Colonic mucosa (tissue), 4 donors: ENCODE measurements around the gene GIT2. TPM values are rescaled to one million over a fixed set of nuclear protein-coding genes. Genes with fewer than 3 reads are reported as not detected.

Source experiments
- DNase-seq: peaks from one replicate; pipeline ENCODE4 v3.0.0-alpha.2; 2020
- H3K27ac ChIP-seq: fragments of 200-600 bp; one replicate; pipeline ENCODE4 v1.8.0; 2021
- H3K27me3 ChIP-seq: fragments of 200-600 bp; one replicate; pipeline ENCODE4 v1.8.0; 2021
- H3K36me3 ChIP-seq: fragments of 200-600 bp; one replicate; pipeline ENCODE4 v1.8.0; 2021
- H3K4me1 ChIP-seq: fragments of 200-600 bp; one replicate; pipeline ENCODE4 v1.8.0; 2021; ENCODE audit warnings: mild to moderate bottlenecking
- H3K4me3 ChIP-seq: fragments of 200-600 bp; one replicate; pipeline ENCODE4 v1.8.0; 2021
- H3K9ac ChIP-seq, 2 donors: one replicate each; pipeline ENCODE4 v1.7.0; 2013; ENCODE audit warnings: control low read depth in 2 of 2, low read depth in 2 of 2, low read length in 2 of 2
- H3K9me3 ChIP-seq: fragments of 200-600 bp; one replicate; pipeline ENCODE4 v1.8.0; 2021
- intact Hi-C: fragments of 100-400 bp; cut with DNase I; formaldehyde crosslinking; loops from one replicate; pipeline ENCODE4 v1.14.1; 2022
- total RNA-seq, 2 donors: library from RNA; stranded (reverse); fragmentation: NEBNext Ultra II Directional in 1 of 2; extraction: Animal tissue kit (Norgen Biotek cat#: 25700) in 1 of 2; gene quantifications; one replicate each; pipeline ENCODE4 v1.2.1, GENCODE V29; 2021
- TF ChIP-seq, protein P1 (sequence below): fragments of 200-600 bp; IDR thresholded peaks from one replicate; pipeline ENCODE4 v1.8.0; 2022; ENCODE audit warnings: antibody characterized with exemption, mild to moderate bottlenecking
- donor health status: healthy.
- donor health status: DM: no; HTN: no; CAD: no.
- donor health status: DM: no; HTN: no; CAD: no.

The GIT2 gene
- total RNA-seq, 2 donors from 2014 or later: 23.3 to 26.8 TPM

GRCh38 chr12:109998904-109999648 is 2.9 kb upstream of the GIT2 start, which contains the start of gene ANKRD13A:
Gene ANKRD13A (plus strand): TSS chr12:109999430. CDS start chr12:109999689, 259 bp downstream.
- DNase-seq: peak; percentile 90
- Histone ChIP-seq H3K27me3 (no peaks in the 10 kb centered on the region), H3K9me3 (no peaks in the 10 kb centered on the region), H3K9ac (peak within 1 kb of the TSS; percentile 88 to 89), H3K27ac (peak within 1 kb of the TSS; percentile 60), H3K4me3 (peak within 1 kb of the TSS; percentile 91), H3K36me3 (no peaks in the 10 kb centered on the region), H3K4me1 (peaks cover 19% of the 10 kb centered on the region)
- intact Hi-C loops: loop anchor here (10.0 kb wide), 1 partner anchor 64 kb away; no protein-coding TSS in a partner anchor
- TF ChIP-seq, protein P1, sequence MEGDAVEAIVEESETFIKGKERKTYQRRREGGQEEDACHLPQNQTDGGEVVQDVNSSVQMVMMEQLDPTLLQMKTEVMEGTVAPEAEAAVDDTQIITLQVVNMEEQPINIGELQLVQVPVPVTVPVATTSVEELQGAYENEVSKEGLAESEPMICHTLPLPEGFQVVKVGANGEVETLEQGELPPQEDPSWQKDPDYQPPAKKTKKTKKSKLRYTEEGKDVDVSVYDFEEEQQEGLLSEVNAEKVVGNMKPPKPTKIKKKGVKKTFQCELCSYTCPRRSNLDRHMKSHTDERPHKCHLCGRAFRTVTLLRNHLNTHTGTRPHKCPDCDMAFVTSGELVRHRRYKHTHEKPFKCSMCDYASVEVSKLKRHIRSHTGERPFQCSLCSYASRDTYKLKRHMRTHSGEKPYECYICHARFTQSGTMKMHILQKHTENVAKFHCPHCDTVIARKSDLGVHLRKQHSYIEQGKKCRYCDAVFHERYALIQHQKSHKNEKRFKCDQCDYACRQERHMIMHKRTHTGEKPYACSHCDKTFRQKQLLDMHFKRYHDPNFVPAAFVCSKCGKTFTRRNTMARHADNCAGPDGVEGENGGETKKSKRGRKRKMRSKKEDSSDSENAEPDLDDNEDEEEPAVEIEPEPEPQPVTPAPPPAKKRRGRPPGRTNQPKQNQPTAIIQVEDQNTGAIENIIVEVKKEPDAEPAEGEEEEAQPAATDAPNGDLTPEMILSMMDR: no peak

- H3K27ac ChIP-seq: peak overlapping the region; percentile 60
- H3K9me3 ChIP-seq: no peaks in the 10 kb centered on the region
- peak overlapping the region; percentile 91 for H3K4me3 ChIP-seq
- no peaks in the 10 kb centered on the region for H3K36me3 ChIP-seq
- peak overlapping the region in 1 of 2 donors; percentile 89 for H3K9ac ChIP-seq
- DNase-seq: no peak
- peaks cover 14% of the 10 kb centered on the region for H3K4me1 ChIP-seq
- intact Hi-C loops: loop anchor here (10.0 kb wide), 1 partner anchor 64 kb away; no protein-coding TSS in a partner anchor
- TF ChIP-seq, protein P1: no peak
- no peaks in the 10 kb centered on the region for H3K27me3 ChIP-seq
Measured at GRCh38 chr12:109998241-109998903, 2.2 kb upstream of the GIT2 start.

DNA sequence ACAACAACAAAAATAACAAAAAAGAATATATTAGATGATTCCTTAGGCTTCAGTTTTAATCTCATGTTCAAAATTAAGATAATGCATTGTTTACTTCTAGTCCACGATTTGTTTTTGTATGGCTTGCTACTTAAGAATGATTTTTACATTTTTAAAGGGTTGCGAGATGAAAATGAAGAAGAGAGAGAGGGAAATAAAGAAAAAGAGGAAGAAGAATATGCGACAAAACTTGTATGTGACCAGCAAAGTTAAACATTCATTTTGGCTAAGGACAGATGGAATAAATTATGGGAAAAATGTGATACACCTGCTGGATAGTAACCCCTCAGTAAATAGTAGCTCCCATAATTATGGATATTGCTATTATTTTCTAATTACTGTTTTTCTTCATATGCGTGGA is 1.2 kb upstream of the GIT2 start:
- Histone ChIP-seq H3K9me3 (no peaks in the 10 kb centered on the region), H3K36me3 (no peaks in the 10 kb centered on the region), H3K9ac (no peak overlapping the region), H3K4me3 (no peak overlapping the region), H3K4me1 (peaks cover 7% of the 10 kb centered on the region), H3K27me3 (no peaks in the 10 kb centered on the region), H3K27ac (no peak overlapping the region)
- no peak for DNase-seq
- intact Hi-C loops: loop anchor here (10.0 kb wide), 1 partner anchor 63 kb away; no protein-coding TSS in a partner anchor
- TF ChIP-seq, protein P1: no peak

- Histone ChIP-seq H3K9ac (peak overlapping the region in 1 of 2 donors; percentile 83), H3K4me3 (peak overlapping the region; percentile 90), H3K27ac (peak overlapping the region; percentile 72), H3K27me3 (no peaks in the 10 kb centered on the region), H3K4me1 (no peaks in the 10 kb centered on the region), H3K36me3 (no peaks in the 10 kb centered on the region), H3K9me3 (no peaks in the 10 kb centered on the region)
- TF ChIP-seq, protein P1: no peak
- intact Hi-C loops: loop anchor here (10.0 kb wide), 1 partner anchor 62 kb away; no protein-coding TSS in a partner anchor
- DNase-seq: no peak
Measured at GRCh38 chr12:109996483-109996853, 300 bp upstream of the GIT2 start.

- H3K27ac ChIP-seq: peak overlapping the region; percentile 72
- H3K36me3 ChIP-seq: no peaks in the 10 kb centered on the region
- peak overlapping the region; percentile 83 to 97 for H3K9ac ChIP-seq
- no peaks in the 10 kb centered on the region for H3K9me3 ChIP-seq
- peak overlapping the region; percentile 90 for H3K4me3 ChIP-seq
- intact Hi-C loops: loop anchor here (10.0 kb wide), 1 partner anchor 61 kb away; no protein-coding TSS in a partner anchor
- no peaks in the 10 kb centered on the region for H3K4me1 ChIP-seq
- TF ChIP-seq, protein P1: no peak
- DNase-seq: no peak
- H3K27me3 ChIP-seq: no peaks in the 10 kb centered on the region
Measured at GRCh38 chr12:109995361-109995685, 845 bp downstream of the GIT2 start.
